H1 (cell line): Measurements from ENCODE around the gene CMIP. TPM values are rescaled to one million over a fixed set of nuclear protein-coding genes. Genes with fewer than 3 reads are reported as not detected.

Experiments used
- FOSL1 ChIP-seq: IDR thresholded peaks from 2 replicates; pipeline ENCODE4 v1.6.1; 2011; ENCODE audit warnings: mild to moderate bottlenecking, low read depth, low read length, moderate library complexity; ENCODE audit not compliant: insufficient read depth
- KDM4A ChIP-seq: IDR thresholded peaks from one replicate; pipeline ENCODE4 v1.7.1; 2012; ENCODE audit warnings: low read depth, mild to moderate bottlenecking, moderate library complexity, low read length, inconsistent platforms; ENCODE audit not compliant: severe bottlenecking
- MAFK ChIP-seq: IDR thresholded peaks from 2 replicates; pipeline ENCODE4 v1.6.1; 2012; ENCODE audit warnings: low read depth, mild to moderate bottlenecking, improper control_type of control experiment, low read length
- PHF8 ChIP-seq: fragments of 200-600 bp; sonication (generic); conservative IDR thresholded peaks from 2 replicates; pipeline ENCODE4 v1.7.1; 2012; ENCODE audit warnings: low read depth, mild to moderate bottlenecking, inconsistent platforms, low read length, moderate library complexity
- RXRA ChIP-seq: IDR thresholded peaks from 2 replicates; pipeline ENCODE4 v1.6.1; 2011; ENCODE audit warnings: low read depth, mild to moderate bottlenecking, low read length, moderate library complexity; ENCODE audit not compliant: insufficient read depth
- TBP ChIP-seq: IDR thresholded peaks from 2 replicates; pipeline ENCODE4 v1.6.1; 2011; ENCODE audit warnings: low read depth, low read length, improper control_type of control experiment
- polyA plus RNA-seq, 7 experiments: library from polyadenylated mRNA; depleted of rRNA in 3 of 7; stranded (reverse) in 5 of 7; unstranded in 2 of 7; fragments of >200 nt in 5 of 7; fragments of 200-250 nt in 2 of 7; gene quantifications; 1 replicate in 5 of 7; 2 replicates in 1 of 7; 4 replicates in 1 of 7; pipeline versions ENCODE4 v1.2.1 to v1.2.3, GENCODE V29; 2011 to 2013; ENCODE audit warnings: missing spikeins in 2 of 7, mixed read lengths in 2 of 7
- total RNA-seq: library from RNA; stranded (reverse); fragmentation: NEBNext Ultra II Directional; extraction: Animal tissue kit (Norgen Biotek cat#: 25700); gene quantifications from 2 replicates; pipeline ENCODE4 v1.2.1, GENCODE V29; 2021

CMIP gene
- total and polyA plus RNA-seq, 2 of the 8 experiments (the other 6 are each of a cell fraction or from before 2014, with no cell fraction given) = 7.9 to 53.2 TPM

DNA sequence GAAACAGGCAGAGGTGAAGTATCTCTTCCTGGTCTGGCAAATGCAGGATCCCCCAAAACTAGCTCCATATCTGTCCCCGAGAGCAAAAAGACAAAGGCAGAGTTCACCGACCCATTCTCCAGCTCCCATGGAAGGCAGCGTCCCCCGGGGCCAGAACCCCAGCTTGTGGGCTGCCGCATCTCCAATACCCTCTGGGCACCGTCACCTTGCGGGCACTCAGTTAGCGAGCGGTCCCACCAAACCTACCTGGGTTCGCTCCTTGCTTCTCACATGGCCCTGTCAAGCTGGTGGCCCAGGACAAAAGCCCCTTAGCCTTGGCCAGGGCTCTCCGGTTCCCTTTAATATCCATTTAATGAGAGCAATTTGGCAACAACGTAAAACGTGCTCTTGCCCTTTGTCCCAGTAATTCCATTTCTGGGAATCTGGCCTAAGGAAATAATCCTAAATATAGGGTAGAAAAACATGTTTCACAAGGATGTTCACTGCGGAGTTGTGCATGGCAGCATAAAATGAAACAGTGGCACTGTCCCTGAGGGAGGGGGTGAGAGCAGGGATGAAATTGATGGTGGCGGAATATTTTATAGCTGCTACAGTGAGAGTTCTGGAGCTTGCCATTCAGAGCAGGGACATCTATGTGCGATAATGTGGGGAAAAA lies 157.1 kb downstream of the CMIP start (continued):
- TF ChIP-seq MAFK (no peak), PHF8 (no peak), TBP (no peak), KDM4A (no peak), FOSL1 (no peak), RXRA (no peak)
